ENCODE results near the gene ADGRL2. TPM values are rescaled to one million over a fixed set of nuclear protein-coding genes. Genes with fewer than 3 reads are reported as not detected.

ADGRL2 gene
- polyA plus RNA-seq, 3 donors: not detected

GRCh38 chr1:81812712-81813111, 12.0 kb downstream of the ADGRL2 start:
- H3K9me3 Mint-ChIP-seq: no peaks in the 10 kb centered on the region
- Histone ChIP-seq H2AFZ (ENCODE audit: insufficient read depth, low read depth, low read length, poor library complexity, severe bottlenecking) (no peak overlapping the region), H3K9ac (ENCODE audit: insufficient read depth, low read length, poor library complexity, severe bottlenecking) (no peak overlapping the region), H3K4me2 (replicated peaks; ENCODE audit: extremely low read depth, low read length, poor library complexity, severe bottlenecking) (no peak overlapping the region), H3K36me3 (replicated peaks in 1 of 2; ENCODE audit: control insufficient read depth in 1 of 2, insufficient read depth in 2 of 2, low read length in 2 of 2) (no peaks in the 10 kb centered on the region), H4K20me1 (ENCODE audit: insufficient read depth, low read length) (no peaks in the 10 kb centered on the region), H3K27me3 (ENCODE audit: control insufficient read depth in 2 of 2, insufficient read depth in 2 of 2, low read length in 2 of 2) (peaks cover 7 to 19% of the 10 kb centered on the region in 2 donors), H3K9me3 (replicated peaks in 1 of 2; ENCODE audit: control insufficient read depth in 1 of 2, insufficient read depth in 1 of 2, low read length in 2 of 2) (no peaks in the 10 kb centered on the region), H3K4me1 (ENCODE audit: control insufficient read depth in 1 of 2, insufficient read depth in 2 of 2, low read length in 2 of 2) (no peaks in the 10 kb centered on the region), H3K4me3 (replicated peaks in 1 of 3; ENCODE audit: low read depth in 2 of 3, low read length in 3 of 3) (no peak overlapping the region), H3K79me2 (ENCODE audit: insufficient read depth, low read length) (no peaks in the 10 kb centered on the region), H3K27ac (ENCODE audit: low read depth in 1 of 2, low read length in 2 of 2) (no peak overlapping the region)
- DNase-seq: no peak
- TF ChIP-seq CTCF (IDR thresholded peaks at IDR 0.05): no peak
- H3K27me3 Mint-ChIP-seq (ENCODE audit: low read depth in 3 of 3): peaks cover 0 to 6% (median 3%) of the 10 kb centered on the region in 3 donors
- WGBS (ENCODE audit: insufficient coverage): no CpG with 5 or more reads among the region's 4 CpGs
- H3K4me3 Mint-ChIP-seq: no peak overlapping the region
- no peaks in the 10 kb centered on the region for H3K36me3 Mint-ChIP-seq
- no peak overlapping the region for H3K27ac Mint-ChIP-seq
- H3K4me1 Mint-ChIP-seq: no peaks in the 10 kb centered on the region
- intact Hi-C loops (cut with micrococcal nuclease): no loop called here

- intact Hi-C loops (cut with micrococcal nuclease): no loop called here
- Histone ChIP-seq H3K4me3 (replicated peaks in 1 of 3; ENCODE audit: low read depth in 2 of 3, low read length in 3 of 3) (no peak overlapping the region), H3K9me3 (replicated peaks in 1 of 2; ENCODE audit: control insufficient read depth in 1 of 2, insufficient read depth in 1 of 2, low read length in 2 of 2) (no peaks in the 10 kb centered on the region), H3K79me2 (ENCODE audit: insufficient read depth, low read length) (no peaks in the 10 kb centered on the region), H3K27ac (ENCODE audit: low read depth in 1 of 2, low read length in 2 of 2) (no peak overlapping the region), H3K4me2 (replicated peaks; ENCODE audit: extremely low read depth, low read length, poor library complexity, severe bottlenecking) (no peak overlapping the region), H2AFZ (ENCODE audit: insufficient read depth, low read depth, low read length, poor library complexity, severe bottlenecking) (no peak overlapping the region), H3K36me3 (replicated peaks in 1 of 2; ENCODE audit: control insufficient read depth in 1 of 2, insufficient read depth in 2 of 2, low read length in 2 of 2) (no peaks in the 10 kb centered on the region), H3K27me3 (ENCODE audit: control insufficient read depth in 2 of 2, insufficient read depth in 2 of 2, low read length in 2 of 2) (peaks cover 2 to 13% of the 10 kb centered on the region in 2 donors), H3K9ac (ENCODE audit: insufficient read depth, low read length, poor library complexity, severe bottlenecking) (no peak overlapping the region), H4K20me1 (ENCODE audit: insufficient read depth, low read length) (no peaks in the 10 kb centered on the region), H3K4me1 (ENCODE audit: control insufficient read depth in 1 of 2, insufficient read depth in 2 of 2, low read length in 2 of 2) (no peaks in the 10 kb centered on the region)
- WGBS (ENCODE audit: insufficient coverage): no CpG with 5 or more reads among the region's 2 CpGs
- Mint-ChIP-seq H3K36me3 (no peaks in the 10 kb centered on the region), H3K4me1 (no peaks in the 10 kb centered on the region), H3K9me3 (no peaks in the 10 kb centered on the region), H3K27ac (no peak overlapping the region), H3K27me3 (ENCODE audit: low read depth in 3 of 3) (peaks cover 0 to 5% (median 0%) of the 10 kb centered on the region in 3 donors), H3K4me3 (no peak overlapping the region)
- DNase-seq: no peak
- no peak for TF ChIP-seq CTCF (IDR thresholded peaks at IDR 0.05)
Measured at GRCh38 chr1:81813691-81814090, 13.0 kb downstream of the ADGRL2 start.

All from CD14-positive monocyte (primary cell).